WTC11 (cell line): ENCODE measurements around the gene SDC4. TPM values are rescaled to one million over a fixed set of nuclear protein-coding genes. Genes with fewer than 3 reads are reported as not detected.

Experiments used
- ATAC-seq: fragments of 200-7000 bp; cut with Tn5 transposase; 2 replicates; pipeline ENCODE4 v1.10.0; 2021; ENCODE audit warnings: mild to moderate bottlenecking, moderate library complexity
- CTCF ChIA-PET: fragments of 300-600 bp; sonication (Branson Sonifier 250); formaldehyde crosslinking; loops from one replicate; lab custom pipeline; 2021; ENCODE audit warnings: antibody characterized with exemption; lab: Charles Lee
- POLR2A ChIA-PET: fragments of 350-600 bp; sonication (Branson Sonifier 250); formaldehyde crosslinking; loops from one replicate; lab custom pipeline; 2021; ENCODE audit warnings: antibody characterized with exemption; lab: Charles Lee
- DNase-seq: peaks from one replicate; pipeline ENCODE4 v3.0.0; 2021; ENCODE audit warnings: low spot score
- H3K27ac Mint-ChIP-seq: 2 replicates; pipeline ENCODE4 v1.8.0; 2021; ENCODE audit warnings: mixed read lengths
- H3K27me3 Mint-ChIP-seq: 2 replicates; pipeline ENCODE4 v1.8.0; 2021; ENCODE audit warnings: low read depth, mild to moderate bottlenecking, moderate library complexity, mixed read lengths
- H3K36me3 Mint-ChIP-seq: 2 replicates; pipeline ENCODE4 v1.8.0; 2021; ENCODE audit warnings: mixed read lengths
- H3K4me1 Mint-ChIP-seq: 2 replicates; pipeline ENCODE4 v1.8.0; 2022; ENCODE audit warnings: mixed read lengths
- H3K4me3 Mint-ChIP-seq: 2 replicates; pipeline ENCODE4 v1.8.0; 2021; ENCODE audit warnings: mild to moderate bottlenecking, moderate library complexity, mixed read lengths
- H3K9me3 Mint-ChIP-seq: 2 replicates; pipeline ENCODE4 v1.8.0; 2021; ENCODE audit warnings: mixed read lengths
- ATF3 ChIP-seq: sonication (generic); formaldehyde crosslinking; conservative IDR thresholded peaks from 2 replicates; pipeline ENCODE4 v1.8.1; 2022; ENCODE audit warnings: mild to moderate bottlenecking, missing genetic modification reagents
- CREM ChIP-seq: sonication (generic); formaldehyde crosslinking; IDR thresholded peaks from 2 replicates; pipeline ENCODE4 v1.8.1; 2022; ENCODE audit warnings: mild to moderate bottlenecking, missing genetic modification reagents, moderate library complexity
- ERG ChIP-seq: fragments of 250-450 bp; sonication (Bioruptor Pico); IDR thresholded peaks from 2 replicates; pipeline ENCODE4 v1.8.0; 2021; ENCODE audit warnings: mild to moderate bottlenecking
- ESRRA ChIP-seq: sonication (generic); formaldehyde crosslinking; IDR thresholded peaks from 2 replicates; pipeline ENCODE4 v1.8.1; 2022; ENCODE audit warnings: mild to moderate bottlenecking, missing genetic modification reagents, borderline replicate concordance
- ETV6 ChIP-seq: sonication (generic); formaldehyde crosslinking; IDR thresholded peaks from 2 replicates; pipeline ENCODE4 v1.8.1; 2022; ENCODE audit warnings: mild to moderate bottlenecking, missing genetic modification reagents
- GTF2I ChIP-seq: fragments of 250-450 bp; sonication (Bioruptor Pico); conservative IDR thresholded peaks from 2 replicates; pipeline ENCODE4 v1.4.0; 2021; ENCODE audit warnings: mild to moderate bottlenecking
- IRF1 ChIP-seq: sonication (generic); formaldehyde crosslinking; IDR thresholded peaks from 2 replicates; pipeline ENCODE4 v1.8.0; 2023; ENCODE audit warnings: missing genetic modification reagents
- MXD4 ChIP-seq: fragments of 250-450 bp; sonication (Bioruptor Pico); IDR thresholded peaks from 2 replicates; pipeline ENCODE4 v1.8.0; 2021; ENCODE audit warnings: mild to moderate bottlenecking, moderate library complexity, borderline replicate concordance
- NR1H2 ChIP-seq: sonication (generic); formaldehyde crosslinking; IDR thresholded peaks from 2 replicates; pipeline ENCODE4 v1.9.0; 2021; ENCODE audit warnings: mild to moderate bottlenecking, moderate library complexity, missing genetic modification reagents
- SOX15 ChIP-seq: fragments of 250-450 bp; sonication (Bioruptor Pico); IDR thresholded peaks from 2 replicates; pipeline ENCODE4 v1.9.0; 2021; ENCODE audit warnings: mild to moderate bottlenecking
- TCF7 ChIP-seq: sonication (generic); formaldehyde crosslinking; IDR thresholded peaks from 2 replicates; pipeline ENCODE4 v1.8.0; 2022; ENCODE audit warnings: mild to moderate bottlenecking, low read depth, missing genetic modification reagents, moderate library complexity
- ZNF232 ChIP-seq: sonication (generic); formaldehyde crosslinking; IDR thresholded peaks from 2 replicates; pipeline ENCODE4 v1.8.0; 2022; ENCODE audit warnings: mild to moderate bottlenecking, missing genetic modification reagents
- ZNF423 ChIP-seq: fragments of 250-450 bp; sonication (Bioruptor Pico); IDR thresholded peaks from 2 replicates; pipeline ENCODE4 v2.1.2; 2022; ENCODE audit warnings: mild to moderate bottlenecking, moderate library complexity
- ZSCAN18 ChIP-seq: fragments of 250-450 bp; sonication (Bioruptor Pico); IDR thresholded peaks from 2 replicates; pipeline ENCODE4 v2.1.2; 2022; ENCODE audit warnings: mild to moderate bottlenecking, moderate library complexity
- total RNA-seq: library from RNA; stranded (reverse); gene quantifications from 3 replicates; pipeline ENCODE4 v1.2.3, GENCODE V29; 2021
- TF ChIP-seq, protein P1 (sequence below): sonication (generic); formaldehyde crosslinking; IDR thresholded peaks from 2 replicates; pipeline ENCODE4 v1.8.1; 2023; ENCODE audit warnings: mild to moderate bottlenecking, missing genetic modification reagents, moderate library complexity
- TF ChIP-seq, protein P2 (sequence below): fragments of 250-450 bp; sonication (Bioruptor Pico); IDR thresholded peaks from 2 replicates; pipeline ENCODE4 v1.9.0; 2021; ENCODE audit warnings: moderate library complexity, mild to moderate bottlenecking, inconsistent platforms, borderline replicate concordance

The SDC4 gene
- total RNA-seq, 1 experiment from 2014 or later = 64.0 TPM

DNA sequence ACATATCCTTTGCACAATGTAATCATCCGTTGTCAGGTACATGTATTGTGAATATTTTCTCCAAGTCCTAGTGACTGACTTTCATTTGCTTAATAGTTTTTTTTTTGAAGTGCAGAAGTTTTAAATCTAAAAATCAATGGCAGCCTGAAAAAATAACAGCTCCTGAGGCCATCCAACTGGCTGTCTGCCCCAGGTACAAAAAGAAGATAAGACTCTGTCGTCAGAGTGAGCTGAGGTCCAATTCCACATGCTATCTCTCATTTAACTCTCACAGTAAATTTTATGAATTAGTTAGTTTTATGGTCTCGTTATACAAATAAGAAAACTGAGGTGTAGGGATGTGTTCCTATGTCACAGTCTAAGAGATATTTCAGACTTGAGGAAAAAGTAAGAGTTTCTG is 72.9 kb downstream of the SDC4 start:
- Mint-ChIP-seq H3K9me3 (no peaks in the 10 kb centered on the region), H3K4me3 (no peak overlapping the region), H3K27ac (no peak overlapping the region), H3K27me3 (peaks cover 3% of the 10 kb centered on the region; the same call in 1 of the 2 replicates), H3K4me1 (peaks cover 14% of the 10 kb centered on the region)
- POLR2A ChIA-PET = no interaction called here
- CTCF ChIA-PET = no interaction called here
- no peak for TF ChIP-seq ATF3 (CRISPR knock-in tag)
- no peak for TF ChIP-seq ZSCAN18 (CRISPR knock-in tag)
- no peak for TF ChIP-seq ZNF232 (CRISPR knock-in tag)
- TF ChIP-seq NR1H2 (CRISPR knock-in tag) = no peak
- TF ChIP-seq CREM = no peak
- TF ChIP-seq GTF2I (CRISPR knock-in tag) = no peak
- no peak for TF ChIP-seq IRF1 (CRISPR knock-in tag)
- TF ChIP-seq, protein P1, sequence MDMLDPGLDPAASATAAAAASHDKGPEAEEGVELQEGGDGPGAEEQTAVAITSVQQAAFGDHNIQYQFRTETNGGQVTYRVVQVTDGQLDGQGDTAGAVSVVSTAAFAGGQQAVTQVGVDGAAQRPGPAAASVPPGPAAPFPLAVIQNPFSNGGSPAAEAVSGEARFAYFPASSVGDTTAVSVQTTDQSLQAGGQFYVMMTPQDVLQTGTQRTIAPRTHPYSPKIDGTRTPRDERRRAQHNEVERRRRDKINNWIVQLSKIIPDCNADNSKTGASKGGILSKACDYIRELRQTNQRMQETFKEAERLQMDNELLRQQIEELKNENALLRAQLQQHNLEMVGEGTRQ = no peak
- no peak for TF ChIP-seq ZNF423 (CRISPR knock-in tag)
- no peak for TF ChIP-seq ESRRA
- no peak for TF ChIP-seq MXD4 (CRISPR knock-in tag)
- no peak for TF ChIP-seq ETV6 (CRISPR knock-in tag)
- TF ChIP-seq SOX15 (CRISPR knock-in tag) = no peak
- TF ChIP-seq TCF7 (CRISPR knock-in tag) = no peak
- no peak for TF ChIP-seq ERG (CRISPR knock-in tag)
- TF ChIP-seq, protein P2, sequence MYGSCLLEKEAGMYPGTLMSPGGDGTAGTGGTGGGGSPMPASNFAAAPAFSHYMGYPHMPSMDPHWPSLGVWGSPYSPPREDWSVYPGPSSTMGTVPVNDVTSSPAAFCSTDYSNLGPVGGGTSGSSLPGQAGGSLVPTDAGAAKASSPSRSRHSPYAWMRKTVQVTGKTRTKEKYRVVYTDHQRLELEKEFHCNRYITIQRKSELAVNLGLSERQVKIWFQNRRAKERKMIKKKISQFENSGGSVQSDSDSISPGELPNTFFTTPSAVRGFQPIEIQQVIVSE (CRISPR knock-in tag) = no peak
- TF ChIP-seq, all 79 proteins: peak for 0
- no peak for ATAC-seq
- H3K36me3 Mint-ChIP-seq = no peaks in the 10 kb centered on the region
- no peak for DNase-seq

Other genes starting within 250 kb of the SDC4 start
- 1.2 to 2.1 TPM (median 2.1 TPM) in 3 replicates for gene KCNS1, start 247.3 kb downstream of the SDC4 start, total RNA-seq
- not detected in 3 replicates for gene WFDC5, start 233.2 kb downstream of the SDC4 start, total RNA-seq
- gene WFDC12, start 224.0 kb downstream of the SDC4 start, total RNA-seq = not detected in 3 replicates
- gene PI3, start 173.5 kb downstream of the SDC4 start, total RNA-seq = not detected in 3 replicates
- gene SEMG1, start 141.4 kb downstream of the SDC4 start, total RNA-seq = 2.0 to 2.9 TPM (median 2.1 TPM) in 3 replicates
- not detected in 3 replicates for gene SEMG2, start 127.1 kb downstream of the SDC4 start, total RNA-seq
- gene SLPI, start 93.9 kb downstream of the SDC4 start, total RNA-seq = 0.60 to 0.78 TPM (median 0.74 TPM) in 3 replicates
- gene RBPJL, start 41.6 kb downstream of the SDC4 start, total RNA-seq = 0.78 to 0.85 TPM (median 0.80 TPM) in 3 replicates
- 1.9 to 2.5 TPM (median 2.2 TPM) in 3 replicates for gene MATN4, start 40.1 kb downstream of the SDC4 start, total RNA-seq
- gene SYS1, start 14.7 kb upstream of the SDC4 start, total RNA-seq = 15.4 to 20.1 TPM (median 16.4 TPM) in 3 replicates
- gene TP53TG5, start 29.9 kb upstream of the SDC4 start, total RNA-seq = 0.37 to 0.85 TPM in 2 of 3 replicates, not detected in the other
- gene DBNDD2, start 59.9 kb upstream of the SDC4 start, total RNA-seq = 58.7 to 65.8 TPM (median 61.1 TPM) in 3 replicates
- gene PIGT, start 67.7 kb upstream of the SDC4 start, total RNA-seq = 63.7 to 67.7 TPM (median 67.7 TPM) in 3 replicates
- 76.4 to 114 TPM (median 99.4 TPM) in 3 replicates for gene WFDC2, start 121.3 kb upstream of the SDC4 start, total RNA-seq
- gene SPINT3, start 167.2 kb upstream of the SDC4 start, total RNA-seq = not detected in 3 replicates
- not detected in 3 replicates for gene WFDC6, start 191.1 kb upstream of the SDC4 start, total RNA-seq
- gene EPPIN, start 199.0 kb upstream of the SDC4 start, total RNA-seq = 0.16 to 0.26 TPM (median 0.23 TPM) in 3 replicates
- not detected in 3 replicates for gene WFDC8, start 230.9 kb upstream of the SDC4 start, total RNA-seq